SK-N-SH treated with all-trans-retinoic acid at 6 μM for 48 hours (cell line): ENCODE data around the gene ERRFI1.

ENCODE experiments used
- ATAC-seq: fragments of 200-7000 bp; cut with Tn5 transposase; 3 replicates; pipeline ENCODE4 v1.9.1; 2020; ENCODE audit warnings: mild to moderate bottlenecking, moderate library complexity
- ARNTL ChIP-seq: fragments of 450-650 bp; formaldehyde crosslinking; IDR thresholded peaks from 2 replicates; pipeline ENCODE4 v1.5.0; 2020; ENCODE audit warnings: low read depth, mild to moderate bottlenecking, moderate library complexity, borderline replicate concordance
- BACH2 ChIP-seq: fragments of 250-450 bp; sonication (Bioruptor Pico); IDR thresholded peaks from 2 replicates; pipeline ENCODE4 v1.9.0; 2021; ENCODE audit warnings: mild to moderate bottlenecking, borderline replicate concordance
- CSDC2 ChIP-seq: fragments of 250-450 bp; sonication (Bioruptor Pico); IDR thresholded peaks from 2 replicates; pipeline ENCODE4 v1.5.0; 2020; ENCODE audit warnings: mild to moderate bottlenecking, moderate library complexity
- ESRRG ChIP-seq: fragments of 250-450 bp; sonication (Bioruptor Pico); IDR thresholded peaks from 2 replicates; pipeline ENCODE4 v1.6.1; 2021; ENCODE audit warnings: mild to moderate bottlenecking
- GLIS3 ChIP-seq: fragments of 250-450 bp; sonication (Bioruptor Pico); IDR thresholded peaks from 2 replicates; pipeline ENCODE4 v1.5.0; 2020; ENCODE audit warnings: mild to moderate bottlenecking, moderate library complexity
- ISL1 ChIP-seq: fragments of 250-450 bp; sonication (Bioruptor Pico); IDR thresholded peaks from 2 replicates; pipeline ENCODE4 v2.1.2; 2022; ENCODE audit warnings: mild to moderate bottlenecking, moderate library complexity
- OSR1 ChIP-seq: fragments of 250-450 bp; sonication (Bioruptor Pico); IDR thresholded peaks from 2 replicates; pipeline ENCODE4 v1.8.0; 2022; ENCODE audit warnings: moderate library complexity, mild to moderate bottlenecking, inconsistent platforms
- PPARA ChIP-seq: fragments of 250-450 bp; sonication (Bioruptor Pico); IDR thresholded peaks from 2 replicates; pipeline ENCODE4 v1.5.0; 2020; ENCODE audit warnings: mild to moderate bottlenecking, borderline replicate concordance
- RARB ChIP-seq: fragments of 250-450 bp; sonication (Bioruptor Pico); IDR thresholded peaks from 2 replicates; pipeline ENCODE4 v1.8.0; 2021; ENCODE audit warnings: mild to moderate bottlenecking, moderate library complexity
- SNAI2 ChIP-seq: fragments of 250-450 bp; sonication (Bioruptor Pico); IDR thresholded peaks from 2 replicates; pipeline ENCODE4 v1.5.0; 2020; ENCODE audit warnings: mild to moderate bottlenecking, moderate library complexity
- TOX ChIP-seq: fragments of 250-450 bp; sonication (Bioruptor Pico); IDR thresholded peaks from 2 replicates; pipeline ENCODE4 v1.8.0; 2021; ENCODE audit warnings: mild to moderate bottlenecking, moderate library complexity, borderline replicate concordance
- ZC3H10 ChIP-seq: fragments of 250-450 bp; sonication (Bioruptor Pico); IDR thresholded peaks from 2 replicates; pipeline ENCODE4 v1.5.1; 2021; ENCODE audit warnings: mild to moderate bottlenecking, moderate library complexity
- ZFP3 ChIP-seq: fragments of 250-450 bp; sonication (Bioruptor Pico); IDR thresholded peaks from 2 replicates; pipeline ENCODE4 v1.5.0; 2020; ENCODE audit warnings: mild to moderate bottlenecking, moderate library complexity
- ZFP30 ChIP-seq: fragments of 450-650 bp; formaldehyde crosslinking; IDR thresholded peaks from 2 replicates; pipeline ENCODE4 v1.5.0; 2022; ENCODE audit warnings: mild to moderate bottlenecking, moderate library complexity
- ZNF565 ChIP-seq: fragments of 450-650 bp; formaldehyde crosslinking; conservative IDR thresholded peaks from 2 replicates; pipeline ENCODE4 v1.5.0; 2020; ENCODE audit warnings: low read depth, mild to moderate bottlenecking, moderate library complexity
- ZNF70 ChIP-seq: fragments of 450-650 bp; formaldehyde crosslinking; IDR thresholded peaks from 2 replicates; pipeline ENCODE4 v1.5.0; 2020; ENCODE audit warnings: mild to moderate bottlenecking, moderate library complexity
- ZNF8 ChIP-seq: fragments of 450-650 bp; formaldehyde crosslinking; IDR thresholded peaks from 2 replicates; pipeline ENCODE4 v1.5.0; 2020; ENCODE audit warnings: mild to moderate bottlenecking, moderate library complexity
- TF ChIP-seq, protein P1 (sequence below): fragments of 250-450 bp; sonication (Bioruptor Pico); IDR thresholded peaks from 2 replicates; pipeline ENCODE4 v1.8.0; 2020; ENCODE audit warnings: mild to moderate bottlenecking, moderate library complexity, borderline replicate concordance
- TF ChIP-seq, protein P2 (sequence below): fragments of 250-450 bp; sonication (Bioruptor Pico); IDR thresholded peaks from 2 replicates; pipeline ENCODE4 v1.5.1; 2021; ENCODE audit warnings: mild to moderate bottlenecking, moderate library complexity
- TF ChIP-seq, protein P3 (sequence below): fragments of 250-450 bp; sonication (Bioruptor Pico); IDR thresholded peaks from 2 replicates; pipeline ENCODE4 v1.8.0; 2021; ENCODE audit warnings: low read depth, mild to moderate bottlenecking, moderate library complexity, borderline replicate concordance
- TF ChIP-seq, protein P4 (sequence below): fragments of 250-450 bp; sonication (Bioruptor Pico); IDR thresholded peaks from 2 replicates; pipeline ENCODE4 v1.5.0; 2020; ENCODE audit warnings: mild to moderate bottlenecking, moderate library complexity

ERRFI1 gene

DNA sequence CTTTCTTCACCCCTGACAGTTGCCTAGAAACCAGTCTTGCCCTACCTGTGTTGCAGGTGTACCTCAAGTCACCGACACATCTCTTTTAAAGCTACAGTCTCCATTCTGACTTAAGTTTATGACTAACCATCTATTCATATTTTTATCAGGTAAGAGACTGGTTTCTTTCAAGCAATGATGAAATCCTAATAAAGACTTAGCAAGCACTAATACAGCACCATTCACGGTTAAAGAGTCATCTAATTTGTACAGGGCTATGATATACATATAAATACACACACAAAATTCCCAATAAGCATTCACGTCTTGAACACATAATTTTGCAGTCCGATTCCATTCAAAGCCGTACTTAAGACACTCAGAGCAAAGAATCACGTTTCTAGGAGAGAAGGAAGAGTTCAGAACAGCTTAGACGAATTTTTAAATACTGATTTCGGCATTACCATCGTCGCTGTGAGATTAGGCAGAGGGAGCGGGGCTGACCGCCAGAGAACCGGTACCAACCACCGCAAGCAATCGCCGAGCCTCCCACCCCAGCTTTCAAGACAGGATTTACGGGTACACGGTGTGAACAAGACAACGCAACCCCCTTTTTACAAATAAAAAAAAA is 943 bp downstream of the ERRFI1 start:
- no peak for TF ChIP-seq BACH2 (CRISPR knock-in tag)
- TF ChIP-seq ZFP3 (CRISPR knock-in tag), result no peak
- TF ChIP-seq, protein P1, sequence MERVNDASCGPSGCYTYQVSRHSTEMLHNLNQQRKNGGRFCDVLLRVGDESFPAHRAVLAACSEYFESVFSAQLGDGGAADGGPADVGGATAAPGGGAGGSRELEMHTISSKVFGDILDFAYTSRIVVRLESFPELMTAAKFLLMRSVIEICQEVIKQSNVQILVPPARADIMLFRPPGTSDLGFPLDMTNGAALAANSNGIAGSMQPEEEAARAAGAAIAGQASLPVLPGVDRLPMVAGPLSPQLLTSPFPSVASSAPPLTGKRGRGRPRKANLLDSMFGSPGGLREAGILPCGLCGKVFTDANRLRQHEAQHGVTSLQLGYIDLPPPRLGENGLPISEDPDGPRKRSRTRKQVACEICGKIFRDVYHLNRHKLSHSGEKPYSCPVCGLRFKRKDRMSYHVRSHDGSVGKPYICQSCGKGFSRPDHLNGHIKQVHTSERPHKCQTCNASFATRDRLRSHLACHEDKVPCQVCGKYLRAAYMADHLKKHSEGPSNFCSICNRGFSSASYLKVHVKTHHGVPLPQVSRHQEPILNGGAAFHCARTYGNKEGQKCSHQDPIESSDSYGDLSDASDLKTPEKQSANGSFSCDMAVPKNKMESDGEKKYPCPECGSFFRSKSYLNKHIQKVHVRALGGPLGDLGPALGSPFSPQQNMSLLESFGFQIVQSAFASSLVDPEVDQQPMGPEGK (CRISPR knock-in tag), result no peak
- TF ChIP-seq ZFP30, result no peak
- no peak for TF ChIP-seq ZNF8 (CRISPR knock-in tag)
- TF ChIP-seq ESRRG (CRISPR knock-in tag), result no peak
- no peak for TF ChIP-seq ARNTL
- no peak for TF ChIP-seq SNAI2
- no peak for TF ChIP-seq RARB (CRISPR knock-in tag)
- TF ChIP-seq ISL1 (CRISPR knock-in tag), result no peak
- no peak for TF ChIP-seq TOX (CRISPR knock-in tag)
- TF ChIP-seq CSDC2, result no peak
- TF ChIP-seq ZC3H10 (CRISPR knock-in tag), result no peak
- no peak for TF ChIP-seq PPARA
- TF ChIP-seq ZNF70 (CRISPR knock-in tag), result no peak
- no peak for TF ChIP-seq ZNF565 (CRISPR knock-in tag)
- TF ChIP-seq, protein P2, sequence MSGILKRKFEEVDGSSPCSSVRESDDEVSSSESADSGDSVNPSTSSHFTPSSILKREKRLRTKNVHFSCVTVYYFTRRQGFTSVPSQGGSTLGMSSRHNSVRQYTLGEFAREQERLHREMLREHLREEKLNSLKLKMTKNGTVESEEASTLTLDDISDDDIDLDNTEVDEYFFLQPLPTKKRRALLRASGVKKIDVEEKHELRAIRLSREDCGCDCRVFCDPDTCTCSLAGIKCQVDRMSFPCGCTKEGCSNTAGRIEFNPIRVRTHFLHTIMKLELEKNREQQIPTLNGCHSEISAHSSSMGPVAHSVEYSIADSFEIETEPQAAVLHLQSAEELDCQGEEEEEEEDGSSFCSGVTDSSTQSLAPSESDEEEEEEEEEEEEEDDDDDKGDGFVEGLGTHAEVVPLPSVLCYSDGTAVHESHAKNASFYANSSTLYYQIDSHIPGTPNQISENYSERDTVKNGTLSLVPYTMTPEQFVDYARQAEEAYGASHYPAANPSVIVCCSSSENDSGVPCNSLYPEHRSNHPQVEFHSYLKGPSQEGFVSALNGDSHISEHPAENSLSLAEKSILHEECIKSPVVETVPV (CRISPR knock-in tag), result no peak
- TF ChIP-seq, protein P3, sequence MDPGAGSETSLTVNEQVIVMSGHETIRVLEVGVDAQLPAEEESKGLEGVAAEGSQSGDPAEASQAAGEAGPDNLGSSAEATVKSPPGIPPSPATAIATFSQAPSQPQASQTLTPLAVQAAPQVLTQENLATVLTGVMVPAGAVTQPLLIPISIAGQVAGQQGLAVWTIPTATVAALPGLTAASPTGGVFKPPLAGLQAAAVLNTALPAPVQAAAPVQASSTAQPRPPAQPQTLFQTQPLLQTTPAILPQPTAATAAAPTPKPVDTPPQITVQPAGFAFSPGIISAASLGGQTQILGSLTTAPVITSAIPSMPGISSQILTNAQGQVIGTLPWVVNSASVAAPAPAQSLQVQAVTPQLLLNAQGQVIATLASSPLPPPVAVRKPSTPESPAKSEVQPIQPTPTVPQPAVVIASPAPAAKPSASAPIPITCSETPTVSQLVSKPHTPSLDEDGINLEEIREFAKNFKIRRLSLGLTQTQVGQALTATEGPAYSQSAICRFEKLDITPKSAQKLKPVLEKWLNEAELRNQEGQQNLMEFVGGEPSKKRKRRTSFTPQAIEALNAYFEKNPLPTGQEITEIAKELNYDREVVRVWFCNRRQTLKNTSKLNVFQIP, result no peak
- no peak for TF ChIP-seq GLIS3 (CRISPR knock-in tag)
- TF ChIP-seq, all 23 proteins: peak for 0
- ATAC-seq, result no peak

DNA sequence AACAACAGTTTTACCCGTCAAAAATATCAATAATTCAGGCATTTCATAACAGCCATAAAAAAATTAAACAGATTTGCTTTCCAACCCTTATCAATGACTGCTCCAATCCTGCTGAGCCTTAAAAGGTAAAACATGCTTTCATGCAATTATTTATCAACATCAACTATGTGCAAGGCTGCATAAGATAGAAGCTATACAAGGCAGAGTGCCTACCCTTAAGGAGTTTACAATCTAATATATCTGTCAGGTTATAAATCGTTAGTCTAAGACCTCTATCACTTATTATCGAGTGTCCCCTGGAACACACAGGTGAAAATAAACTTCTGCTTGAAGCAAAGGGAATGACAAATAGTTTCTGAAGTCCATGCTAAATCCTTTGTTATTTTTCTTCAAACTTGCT is 1.8 kb downstream of the ERRFI1 start:
- TF ChIP-seq BACH2 (CRISPR knock-in tag), result no peak
- TF ChIP-seq, protein P4, sequence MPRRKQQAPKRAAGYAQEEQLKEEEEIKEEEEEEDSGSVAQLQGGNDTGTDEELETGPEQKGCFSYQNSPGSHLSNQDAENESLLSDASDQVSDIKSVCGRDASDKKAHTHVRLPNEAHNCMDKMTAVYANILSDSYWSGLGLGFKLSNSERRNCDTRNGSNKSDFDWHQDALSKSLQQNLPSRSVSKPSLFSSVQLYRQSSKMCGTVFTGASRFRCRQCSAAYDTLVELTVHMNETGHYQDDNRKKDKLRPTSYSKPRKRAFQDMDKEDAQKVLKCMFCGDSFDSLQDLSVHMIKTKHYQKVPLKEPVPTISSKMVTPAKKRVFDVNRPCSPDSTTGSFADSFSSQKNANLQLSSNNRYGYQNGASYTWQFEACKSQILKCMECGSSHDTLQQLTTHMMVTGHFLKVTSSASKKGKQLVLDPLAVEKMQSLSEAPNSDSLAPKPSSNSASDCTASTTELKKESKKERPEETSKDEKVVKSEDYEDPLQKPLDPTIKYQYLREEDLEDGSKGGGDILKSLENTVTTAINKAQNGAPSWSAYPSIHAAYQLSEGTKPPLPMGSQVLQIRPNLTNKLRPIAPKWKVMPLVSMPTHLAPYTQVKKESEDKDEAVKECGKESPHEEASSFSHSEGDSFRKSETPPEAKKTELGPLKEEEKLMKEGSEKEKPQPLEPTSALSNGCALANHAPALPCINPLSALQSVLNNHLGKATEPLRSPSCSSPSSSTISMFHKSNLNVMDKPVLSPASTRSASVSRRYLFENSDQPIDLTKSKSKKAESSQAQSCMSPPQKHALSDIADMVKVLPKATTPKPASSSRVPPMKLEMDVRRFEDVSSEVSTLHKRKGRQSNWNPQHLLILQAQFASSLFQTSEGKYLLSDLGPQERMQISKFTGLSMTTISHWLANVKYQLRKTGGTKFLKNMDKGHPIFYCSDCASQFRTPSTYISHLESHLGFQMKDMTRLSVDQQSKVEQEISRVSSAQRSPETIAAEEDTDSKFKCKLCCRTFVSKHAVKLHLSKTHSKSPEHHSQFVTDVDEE, result no peak
- TF ChIP-seq GLIS3 (CRISPR knock-in tag), result no peak
- ATAC-seq, result no peak

DNA sequence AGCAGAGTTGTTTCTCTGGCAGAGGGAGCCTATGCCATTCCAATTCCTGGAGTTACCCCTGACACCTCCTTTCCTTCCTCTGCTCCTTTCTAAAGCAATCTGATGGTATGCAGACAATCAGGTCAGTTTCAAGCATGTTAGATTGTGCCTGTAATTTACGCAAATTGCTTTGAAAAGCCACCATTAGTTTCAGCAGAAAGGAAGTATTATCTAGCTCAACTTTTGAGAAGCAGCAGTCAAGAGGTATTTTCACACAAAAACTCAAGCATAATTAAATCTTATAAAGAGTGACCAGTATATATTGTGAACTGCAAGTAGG is 2.2 kb downstream of the ERRFI1 start:
- TF ChIP-seq ZNF8 (CRISPR knock-in tag) (no peak), ARNTL (no peak)
- no peak for ATAC-seq

DNA sequence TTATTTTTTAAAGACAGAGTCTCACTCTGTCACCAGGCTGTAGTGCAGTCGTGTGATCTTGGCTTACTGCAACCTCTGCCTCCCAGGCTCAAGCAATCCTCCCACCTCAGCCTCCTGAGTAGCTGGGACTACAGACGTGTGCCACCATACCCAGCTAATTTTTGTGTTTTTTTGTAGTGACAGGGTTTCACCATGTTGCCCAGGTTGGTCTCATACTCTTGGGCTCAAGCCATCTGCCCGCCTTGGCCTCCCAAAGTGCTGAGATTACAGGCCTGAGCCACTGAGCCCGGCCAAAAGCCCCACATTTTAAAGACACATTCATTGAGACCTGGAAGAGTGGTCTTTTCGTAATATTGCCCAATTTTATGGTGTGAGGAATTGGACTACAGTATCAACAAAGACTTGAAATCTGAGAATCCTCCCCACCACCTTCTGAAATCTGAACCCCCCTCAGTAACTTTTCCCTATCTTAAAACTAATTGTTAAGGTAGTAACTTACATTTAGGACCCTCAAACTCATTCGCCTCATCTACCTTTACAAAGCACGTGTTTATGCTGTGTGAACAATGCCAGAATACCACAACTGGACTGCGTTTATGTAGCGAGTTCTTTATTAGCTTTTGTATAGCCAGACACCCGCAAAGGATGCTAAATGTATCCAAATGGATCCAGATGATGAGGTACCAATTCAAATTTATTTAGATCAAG is 2.7 kb downstream of the ERRFI1 start:
- no peak for ATAC-seq
- no peak for TF ChIP-seq RARB (CRISPR knock-in tag)
- TF ChIP-seq SNAI2, result no peak
- no peak for TF ChIP-seq ARNTL
- TF ChIP-seq GLIS3 (CRISPR knock-in tag), result no peak
- no peak for TF ChIP-seq OSR1 (CRISPR knock-in tag)
- no peak for TF ChIP-seq BACH2 (CRISPR knock-in tag)
- no peak for TF ChIP-seq ZNF565 (CRISPR knock-in tag)
- TF ChIP-seq, protein P1 (CRISPR knock-in tag), result no peak
- TF ChIP-seq, protein P4, result no peak
- no peak for TF ChIP-seq ZFP30
